Spleen (tissue), 11 donors: Measurements from ENCODE around the gene PTBP1. TPM values are rescaled to one million over a fixed set of nuclear protein-coding genes. Genes with fewer than 3 reads are reported as not detected.

Experiments
- DNase-seq: peaks from one replicate; pipeline ENCODE4 v3.0.0-alpha.2; 2020
- H3K27ac ChIP-seq, 8 donors: fragments of 200-600 bp; sonication (generic) in 7 of 8; 1 replicate in 4 of 8; 2 replicates in 4 of 8; pipeline versions ENCODE4 v1.5.0 to v1.8.0; 2016 to 2021; ENCODE audit warnings: inconsistent platforms in 4 of 8, mild to moderate bottlenecking in 4 of 8, moderate library complexity in 1 of 8
- H3K27me3 ChIP-seq, 7 donors: fragments of 200-600 bp; sonication (generic) in 6 of 7; replicated peaks in 1 of 7; 1 replicate in 4 of 7; 2 replicates in 3 of 7; pipeline versions ENCODE4 v1.5.0 to v1.8.0; 2016 to 2021; ENCODE audit warnings: inconsistent platforms in 3 of 7, mild to moderate bottlenecking in 1 of 7
- H3K36me3 ChIP-seq, 6 donors: fragments of 200-600 bp; sonication (generic) in 5 of 6; 1 replicate in 4 of 6; 2 replicates in 2 of 6; pipeline versions ENCODE4 v1.5.0 to v1.8.0; 2016 to 2021; ENCODE audit warnings: inconsistent platforms in 2 of 6
- H3K4me1 ChIP-seq, 6 donors: fragments of 200-600 bp; sonication (generic) in 5 of 6; 1 replicate in 3 of 6; 2 replicates in 3 of 6; pipeline versions ENCODE4 v1.5.0 to v1.8.0; 2016 to 2021; ENCODE audit warnings: inconsistent platforms in 3 of 6
- H3K4me3 ChIP-seq, 8 donors: fragments of 200-600 bp; sonication (generic) in 7 of 8; 1 replicate in 4 of 8; 2 replicates in 4 of 8; pipeline versions ENCODE4 v1.5.0 to v1.8.0; 2016 to 2021; ENCODE audit warnings: inconsistent platforms in 4 of 8, mild to moderate bottlenecking in 4 of 8, moderate library complexity in 2 of 8
- H3K9me3 ChIP-seq, 8 donors: fragments of 200-600 bp; sonication (generic) in 7 of 8; 1 replicate in 4 of 8; 2 replicates in 4 of 8; pipeline versions ENCODE4 v1.5.0 to v1.8.0; 2016 to 2021; ENCODE audit warnings: inconsistent platforms in 4 of 8
- POLR2A ChIP-seq, 3 donors: fragments of 450-650 bp; IDR thresholded peaks; one replicate each; pipeline ENCODE4 v1.5.1; 2017; ENCODE audit warnings: antibody characterized with exemption in 3 of 3, mild to moderate bottlenecking in 1 of 3
- POLR2AphosphoS5 ChIP-seq, 3 donors: sonication (generic); formaldehyde crosslinking; IDR thresholded peaks; one replicate each; pipeline ENCODE4 v1.5.1; 2017; ENCODE audit warnings: antibody characterized with exemption in 3 of 3
- whole genome bisulfite sequencing, 5 donors: extraction: QIAGEN DNeasy Blood & Tissue Kit in 3 of 5; methylation state at CpG; one replicate each; pipeline versions ENCODE4 v1.1.5 to v1.1.7; 2013 to 2018; 5-methylcytosine and 5-hydroxymethylcytosine counted together
- intact Hi-C: fragments of 100-400 bp; cut with DNase I; formaldehyde crosslinking; loops from one replicate; pipeline ENCODE4 v1.15.0; 2023; ENCODE audit warnings: low total_unique reads
- polyA plus RNA-seq, 3 donors: library from polyadenylated mRNA; stranded (reverse); fragments of 200-250 nt; gene quantifications; one replicate each; pipeline ENCODE4 v1.2.1, GENCODE V29; 2013
- total RNA-seq, 7 donors: library from RNA; depleted of rRNA in 3 of 7; stranded (reverse); fragments of >200 nt in 3 of 7; fragmentation: NEBNext Ultra II Directional in 4 of 7; extraction: Animal tissue kit (Norgen Biotek cat#: 25700) in 4 of 7; gene quantifications; one replicate each; pipeline versions ENCODE4 v1.1.0 to v1.2.1, GENCODE V29; 2016 to 2021
- TF ChIP-seq, protein P1 (sequence below), 11 experiments: fragments of 200-600 bp in 7 of 11; fragments of 450-650 bp in 4 of 11; sonication (generic) in 4 of 11; IDR thresholded peaks in 8 of 11; conservative IDR thresholded peaks in 3 of 11; 1 replicate in 7 of 11; 2 replicates in 4 of 11; pipeline versions ENCODE4 v1.4.0 to v1.8.0; 2016 to 2021; ENCODE audit warnings: antibody characterized with exemption in 11 of 11, inconsistent platforms in 4 of 11, mild to moderate bottlenecking in 1 of 11
- donor health status: healthy with polysubstance abuse.
- donor health status: DM: no; HTN: no; CAD: no; lungs with moderate emphysema.
- donor health status: DM: no; HTN: no; CAD: no.
- donor health status: Bipolar disorder and iron deficiency.
- donor health status: healthy.
- donor health status: DM: no; HTN: no; CAD: no.
- donor health status: DM: yes; HTN: yes; CAD: no.

The PTBP1 gene
- total and polyA plus RNA-seq, 10 donors = 89.9 to 305 (median 176) TPM

DNA sequence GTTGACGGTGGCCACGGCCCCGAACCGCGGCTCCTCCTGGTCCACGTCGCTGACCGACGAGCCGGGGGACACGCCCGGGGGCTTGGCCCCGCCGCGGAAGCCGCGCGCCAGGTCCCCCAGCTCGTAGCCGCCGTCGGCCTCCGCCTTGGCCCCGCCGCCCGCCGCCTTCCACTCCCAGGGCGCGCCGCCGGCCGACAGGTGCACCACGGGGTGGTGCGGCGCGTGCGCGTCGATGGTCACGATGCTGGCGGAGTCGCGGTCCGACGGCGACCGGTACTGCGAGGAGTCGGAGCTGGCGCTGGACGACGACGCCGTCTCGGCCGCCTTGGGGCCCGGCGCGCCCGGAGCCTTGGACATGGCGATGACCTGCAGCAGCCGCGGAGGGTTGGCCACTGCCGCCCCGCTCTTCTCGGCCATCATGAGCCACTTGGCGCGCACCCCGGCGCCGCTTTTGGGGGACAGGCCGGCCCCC lies 15.5 kb downstream of the PTBP1 start:
- 95 to 96% (median 96%) methylated on average over 35 to 72 of the region's 72 CpGs for WGBS, 5 donors
- TF ChIP-seq POLR2AphosphoS5 (IDR thresholded peaks at IDR 0.05) (no peak), POLR2A (IDR thresholded peaks at IDR 0.05) (no peak)
- TF ChIP-seq, protein P1, sequence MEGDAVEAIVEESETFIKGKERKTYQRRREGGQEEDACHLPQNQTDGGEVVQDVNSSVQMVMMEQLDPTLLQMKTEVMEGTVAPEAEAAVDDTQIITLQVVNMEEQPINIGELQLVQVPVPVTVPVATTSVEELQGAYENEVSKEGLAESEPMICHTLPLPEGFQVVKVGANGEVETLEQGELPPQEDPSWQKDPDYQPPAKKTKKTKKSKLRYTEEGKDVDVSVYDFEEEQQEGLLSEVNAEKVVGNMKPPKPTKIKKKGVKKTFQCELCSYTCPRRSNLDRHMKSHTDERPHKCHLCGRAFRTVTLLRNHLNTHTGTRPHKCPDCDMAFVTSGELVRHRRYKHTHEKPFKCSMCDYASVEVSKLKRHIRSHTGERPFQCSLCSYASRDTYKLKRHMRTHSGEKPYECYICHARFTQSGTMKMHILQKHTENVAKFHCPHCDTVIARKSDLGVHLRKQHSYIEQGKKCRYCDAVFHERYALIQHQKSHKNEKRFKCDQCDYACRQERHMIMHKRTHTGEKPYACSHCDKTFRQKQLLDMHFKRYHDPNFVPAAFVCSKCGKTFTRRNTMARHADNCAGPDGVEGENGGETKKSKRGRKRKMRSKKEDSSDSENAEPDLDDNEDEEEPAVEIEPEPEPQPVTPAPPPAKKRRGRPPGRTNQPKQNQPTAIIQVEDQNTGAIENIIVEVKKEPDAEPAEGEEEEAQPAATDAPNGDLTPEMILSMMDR (IDR thresholded peaks at IDR 0.05 in 8 of 11, conservative IDR thresholded peaks at IDR 0.05 in 3 of 11) = no peak

DNA sequence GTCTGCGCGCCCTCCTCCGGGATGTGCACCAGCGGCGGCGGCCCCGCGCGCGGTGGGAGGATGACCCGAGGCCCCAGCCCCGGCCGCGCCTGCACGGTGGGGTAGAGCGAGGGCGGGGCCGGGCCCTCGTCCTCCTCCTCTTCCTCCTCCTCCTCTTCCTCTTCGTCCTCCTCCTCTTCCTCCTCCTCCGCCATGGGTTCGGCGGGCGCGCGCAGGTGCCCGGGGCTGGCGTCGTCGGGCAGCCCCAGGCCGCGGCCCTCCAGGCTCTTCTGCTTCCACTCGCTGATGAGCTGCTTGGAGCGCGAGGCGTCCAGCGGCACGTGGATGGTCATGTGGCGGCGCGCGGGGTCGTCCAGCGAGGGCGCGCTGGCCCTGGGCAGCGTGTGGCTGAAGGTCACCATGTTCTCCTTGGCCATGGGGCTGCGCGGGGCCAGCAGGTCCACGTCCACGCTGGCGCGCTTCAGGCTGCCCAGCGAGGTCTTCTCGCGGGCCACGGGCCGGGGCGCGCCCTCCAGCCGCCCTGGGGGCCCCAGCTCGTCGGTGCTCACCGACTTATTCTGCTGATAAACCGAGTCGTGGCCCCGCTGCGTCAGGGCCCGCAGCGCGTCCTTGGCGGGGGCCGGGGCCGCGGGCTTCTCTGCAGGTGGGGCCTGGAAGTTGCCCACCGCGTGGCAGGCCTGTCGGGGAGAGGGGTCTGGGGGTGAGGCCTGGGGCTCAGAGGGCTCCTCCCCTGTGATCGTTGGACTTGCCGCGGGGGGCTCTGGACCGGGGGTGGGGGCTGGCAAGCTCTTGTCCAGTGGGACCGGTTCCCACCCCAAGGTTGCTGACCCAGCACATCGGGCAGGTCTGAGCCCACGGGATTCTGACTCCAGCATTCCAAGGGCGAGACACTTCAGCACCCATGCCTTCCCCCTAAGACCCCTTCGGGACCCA lies 16.2 kb downstream of the PTBP1 start:
- DNase-seq = no peak
- no peak overlapping the region for H3K27ac ChIP-seq
- peaks cover 11 to 72% (median 49%) of the 10 kb centered on the region in 6 donors for H3K36me3 ChIP-seq
- H3K4me1 ChIP-seq = peaks cover 0 to 13% (median 0%) of the 10 kb centered on the region in 6 donors
- H3K9me3 ChIP-seq = peaks cover 0 to 3% (median 0%) of the 10 kb centered on the region in 8 donors
- TF ChIP-seq POLR2AphosphoS5 (IDR thresholded peaks at IDR 0.05) (peak; percentile 60 to 77 (median 67)), POLR2A (IDR thresholded peaks at IDR 0.05) (no peak)
- H3K4me3 ChIP-seq = no peak overlapping the region
- WGBS, 5 donors = 90 to 94% (median 93%) methylated on average over 61 to 87 of the region's 87 CpGs
- no peaks in the 10 kb centered on the region for H3K27me3 ChIP-seq
- intact Hi-C loops = no loop called here

More for the DNA sequence above, 15.5 kb downstream of the PTBP1 start:
- Histone ChIP-seq H3K36me3 (peaks cover 11 to 79% (median 56%) of the 10 kb centered on the region in 6 donors), H3K4me3 (no peak overlapping the region), H3K27me3 (no peaks in the 10 kb centered on the region), H3K27ac (no peak overlapping the region), H3K9me3 (peaks cover 0 to 3% (median 0%) of the 10 kb centered on the region in 8 donors), H3K4me1 (peaks cover 0 to 20% (median under 1%) of the 10 kb centered on the region in 6 donors)
- peak; percentile 73 for DNase-seq
- intact Hi-C loops = no loop called here

DNA sequence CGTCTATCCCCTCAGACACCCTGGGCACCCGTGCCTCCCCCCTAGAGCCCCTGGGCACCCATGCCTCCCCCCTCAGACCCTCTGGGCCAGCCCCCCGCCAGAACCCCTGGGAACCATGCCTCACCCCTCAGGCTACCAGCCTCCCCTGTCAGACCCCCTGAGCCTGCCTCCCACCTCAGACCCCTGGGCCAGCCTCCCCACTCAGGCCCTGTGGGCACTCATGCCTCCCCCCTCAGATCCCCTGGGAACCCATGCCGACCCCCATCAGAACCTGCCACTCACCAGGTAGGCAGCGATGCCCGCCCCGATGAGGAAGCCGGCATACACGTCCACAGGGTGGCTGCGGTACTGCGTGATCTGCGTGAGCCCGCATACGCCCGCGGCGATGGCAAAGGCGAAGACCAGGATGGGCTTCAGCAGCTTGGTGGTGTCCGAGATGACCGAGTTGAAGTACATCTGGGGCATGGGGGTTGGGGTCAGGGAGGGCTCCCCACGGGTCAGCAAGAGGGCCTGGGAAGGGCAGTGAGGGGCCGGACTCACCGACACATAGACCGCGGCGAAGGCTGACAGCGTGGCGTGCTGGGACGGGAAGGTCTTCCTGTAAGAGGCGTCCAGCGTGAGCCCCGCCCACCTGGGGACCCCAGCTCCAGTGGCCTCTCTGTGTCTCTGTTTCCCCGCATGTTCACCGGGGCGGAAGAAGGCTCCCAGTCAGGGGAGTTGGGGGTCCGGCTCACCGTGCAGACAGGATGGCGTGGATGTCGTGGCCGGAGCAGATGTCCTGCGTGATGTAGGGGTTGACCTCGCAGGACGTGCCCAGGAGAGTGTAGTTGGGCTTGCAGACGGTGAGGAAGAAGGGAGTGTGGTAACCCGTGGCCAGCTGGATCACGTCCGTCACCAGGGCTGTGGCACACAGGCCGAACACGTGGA lies 17.2 kb downstream of the PTBP1 start:
- Histone ChIP-seq H3K27ac (no peak overlapping the region), H3K9me3 (peaks cover 0 to 3% (median 0%) of the 10 kb centered on the region in 8 donors), H3K4me3 (no peak overlapping the region), H3K27me3 (no peaks in the 10 kb centered on the region), H3K4me1 (peaks cover 0 to 7% (median 0%) of the 10 kb centered on the region in 6 donors), H3K36me3 (peaks cover 11 to 63% (median 40%) of the 10 kb centered on the region in 6 donors)
- 86 to 92% (median 91%) methylated on average over 46 to 49 of the region's 49 CpGs for WGBS, 5 donors
- intact Hi-C loops = no loop called here
- TF ChIP-seq POLR2A (IDR thresholded peaks at IDR 0.05) (no peak), POLR2AphosphoS5 (IDR thresholded peaks at IDR 0.05) (peak; percentile 43 to 88 (median 60))
- TF ChIP-seq, protein P1 (IDR thresholded peaks at IDR 0.05 in 8 of 11, conservative IDR thresholded peaks at IDR 0.05 in 3 of 11) = no peak
- DNase-seq = peak; percentile 76

DNA sequence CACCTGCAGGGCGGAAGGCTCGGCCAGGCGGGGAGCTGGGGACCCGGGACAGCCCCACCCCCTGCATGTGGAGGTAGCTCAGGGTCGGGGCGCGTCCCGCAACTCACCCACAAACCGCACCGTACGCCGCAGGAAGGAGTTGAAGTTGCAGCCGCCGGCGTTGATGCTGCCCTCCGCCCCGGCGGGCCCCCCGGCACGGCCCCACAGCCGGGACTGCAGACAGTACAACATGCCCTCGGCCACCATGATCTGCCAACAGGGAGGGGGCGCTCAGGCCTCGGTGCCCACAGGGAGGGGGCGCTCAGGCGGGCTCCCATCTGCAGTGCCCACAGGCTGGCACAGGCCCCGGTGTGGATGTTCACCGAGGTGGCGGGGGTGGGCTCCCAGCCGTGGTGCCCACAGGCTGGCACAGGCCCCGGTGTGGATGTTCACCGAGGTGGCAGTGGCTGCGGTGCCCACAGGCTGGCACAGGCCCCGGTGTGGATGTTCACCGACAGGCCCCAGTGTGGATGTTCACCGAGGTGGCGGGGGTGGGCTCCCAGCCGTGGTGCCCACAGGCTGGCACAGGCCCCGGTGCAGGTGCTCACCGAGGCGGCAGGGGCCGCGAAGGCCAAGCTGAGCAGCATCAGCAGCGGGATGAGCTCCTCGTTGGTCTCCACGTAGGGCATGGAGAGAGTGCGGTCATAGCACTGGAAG lies 18.0 kb downstream of the PTBP1 start:
- DNase-seq = peak; percentile 76
- 90 to 95% (median 91%) methylated on average over 18 to 47 of the region's 47 CpGs for WGBS, 5 donors

More for the DNA sequence above, 18.0 kb downstream of the PTBP1 start:
- peaks cover 0 to 3% (median 0%) of the 10 kb centered on the region in 8 donors for H3K9me3 ChIP-seq
- TF ChIP-seq, protein P1 (IDR thresholded peaks at IDR 0.05 in 8 of 11, conservative IDR thresholded peaks at IDR 0.05 in 3 of 11) = no peak
- TF ChIP-seq POLR2AphosphoS5 (IDR thresholded peaks at IDR 0.05) = peak in 1 of 3 donors; percentile 70
- TF ChIP-seq POLR2A (IDR thresholded peaks at IDR 0.05) = no peak
- H3K27me3 ChIP-seq = no peaks in the 10 kb centered on the region
- H3K4me3 ChIP-seq = no peak overlapping the region
- no peak overlapping the region for H3K27ac ChIP-seq
- H3K36me3 ChIP-seq = peaks cover 8 to 55% (median 31%) of the 10 kb centered on the region in 6 donors
- intact Hi-C loops = no loop called here
- peaks cover 0 to 5% (median 0%) of the 10 kb centered on the region in 6 donors for H3K4me1 ChIP-seq
